Jurkat, Clone E6-1 (cell line): ENCODE measurements around the gene ADCY2.

ENCODE experiments used
- DNase-seq: peaks from one replicate; pipeline ENCODE4 v3.0.0-alpha.2; 2011; ENCODE audit warnings: low read depth, low spot score
- H3K4me3 ChIP-seq: 2 replicates; pipeline ENCODE4 v1.5.1; 2011; ENCODE audit warnings: mild to moderate bottlenecking, low read length, control low read depth, moderate library complexity

ADCY2 gene

DNA sequence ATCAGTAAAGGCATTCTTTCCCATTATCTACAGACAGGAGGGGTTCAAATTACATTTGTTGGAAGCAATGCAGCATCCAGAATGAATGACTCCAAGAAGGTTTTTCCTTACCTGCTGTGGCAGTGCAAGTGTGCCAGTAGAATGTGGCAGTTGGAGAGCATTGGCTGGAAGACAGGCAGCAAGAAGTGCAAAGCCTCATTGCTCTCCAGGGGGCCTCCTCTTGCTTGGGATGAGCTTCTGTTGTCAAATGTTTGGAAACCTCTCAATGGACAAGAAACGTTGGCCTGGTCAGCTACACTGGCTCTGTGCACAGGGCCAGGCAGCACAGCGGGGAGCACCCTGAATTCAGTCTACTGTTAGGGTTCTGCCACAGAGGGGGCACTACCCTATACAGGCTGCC is 226.6 kb downstream of the ADCY2 start:
- H3K4me3 ChIP-seq: no peak overlapping the region
- DNase-seq: no peak

DNA sequence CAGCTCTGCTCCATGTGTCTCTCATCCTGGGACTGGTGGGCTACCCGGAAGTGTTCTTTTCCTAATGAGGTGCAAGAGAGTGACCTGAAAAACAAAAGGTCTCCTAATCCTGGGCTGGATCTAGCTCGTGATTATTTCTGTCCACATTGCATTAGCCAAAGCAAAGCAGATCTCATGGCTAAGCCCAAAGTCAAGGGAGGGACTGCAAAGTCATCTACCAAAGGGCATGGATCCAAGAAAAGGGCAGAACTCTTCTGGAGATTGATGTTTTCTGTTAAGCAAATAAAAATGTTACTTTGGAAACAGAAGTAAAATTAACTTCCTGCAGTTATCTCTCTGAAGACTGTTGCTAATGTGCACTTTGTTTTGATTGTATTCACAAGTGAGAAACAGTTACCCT is 229.8 kb downstream of the ADCY2 start:
- no peak overlapping the region for H3K4me3 ChIP-seq
- no peak for DNase-seq

DNA sequence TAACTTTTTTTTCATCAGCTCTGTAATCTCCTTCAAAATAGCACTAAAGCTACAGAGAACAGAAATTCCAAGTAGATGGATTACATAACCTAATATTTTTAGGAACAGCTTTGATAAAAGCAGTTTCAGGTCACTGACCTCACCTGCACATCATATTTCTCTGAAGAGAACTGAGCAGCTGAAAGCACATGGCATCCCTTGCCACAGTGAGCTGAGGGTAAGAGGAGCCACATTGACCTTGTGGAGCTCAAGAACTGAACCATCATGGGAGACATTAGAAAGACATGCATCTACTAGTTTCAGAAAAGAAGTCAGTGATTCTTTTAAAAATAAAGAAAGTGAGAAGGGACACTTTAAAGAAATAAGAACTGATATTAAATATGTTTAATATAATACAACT is 232.3 kb downstream of the ADCY2 start:
- DNase-seq: no peak
- H3K4me3 ChIP-seq: no peak overlapping the region

DNA sequence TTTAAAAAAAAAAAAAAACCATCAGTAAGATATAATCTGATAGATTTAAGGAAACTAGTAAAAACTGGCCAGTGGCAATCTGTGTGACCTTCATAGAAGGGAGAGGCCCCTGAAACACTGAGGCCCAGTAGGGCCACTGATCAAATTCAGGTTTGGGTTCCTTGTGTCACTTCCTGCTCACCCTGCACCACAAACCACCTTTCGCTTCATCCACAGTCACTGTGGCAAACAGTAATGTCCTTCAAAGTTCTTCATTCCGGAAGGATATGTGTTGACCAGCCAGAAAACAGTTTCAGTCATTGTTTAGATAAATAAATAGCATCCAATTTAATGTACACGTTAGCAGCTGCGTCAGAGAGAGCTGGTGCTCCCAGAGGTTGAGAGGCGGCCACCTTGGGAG is 232.9 kb downstream of the ADCY2 start:
- H3K4me3 ChIP-seq: no peak overlapping the region
- no peak for DNase-seq

DNA sequence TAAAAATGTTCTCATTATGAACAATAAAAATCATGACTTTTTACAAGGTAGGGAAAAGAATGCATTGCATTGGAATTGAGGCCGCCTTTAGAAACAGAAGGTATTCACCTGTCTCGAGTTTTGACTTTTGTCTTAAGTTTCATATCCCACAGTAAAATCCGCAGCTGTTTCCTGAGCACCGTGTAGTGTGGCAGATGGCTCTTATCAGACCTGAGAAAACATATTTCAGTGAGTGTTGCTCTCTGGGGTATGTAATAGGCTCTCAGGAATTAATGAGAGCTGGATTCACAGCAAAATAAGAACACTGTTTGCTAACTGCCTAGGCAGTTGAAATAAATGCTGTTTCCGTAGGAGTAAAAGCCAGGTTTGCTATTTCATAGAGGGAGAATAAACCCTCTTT is 233.6 kb downstream of the ADCY2 start:
- DNase-seq: no peak
- H3K4me3 ChIP-seq: no peak overlapping the region

DNA sequence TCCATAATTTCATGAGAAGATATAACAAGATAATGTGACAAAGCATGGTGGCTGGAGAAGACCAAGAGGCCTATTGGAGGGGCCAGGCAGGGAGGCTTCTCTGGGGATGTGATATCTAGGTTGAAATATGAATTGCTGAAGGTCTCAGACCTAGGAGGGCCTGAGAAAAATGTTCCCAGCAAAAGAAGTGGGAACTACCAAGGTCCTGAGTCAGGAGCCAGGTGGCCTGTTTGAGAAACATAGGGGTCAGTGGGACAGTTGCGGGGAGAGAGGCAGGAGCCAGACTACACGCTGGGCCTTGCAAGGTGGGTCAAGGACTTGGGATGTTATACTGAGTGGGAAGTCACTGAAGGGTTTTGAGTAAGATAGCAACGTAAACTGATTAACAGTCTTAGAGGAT is 238.9 kb downstream of the ADCY2 start:
- H3K4me3 ChIP-seq: no peak overlapping the region
- no peak for DNase-seq

DNA sequence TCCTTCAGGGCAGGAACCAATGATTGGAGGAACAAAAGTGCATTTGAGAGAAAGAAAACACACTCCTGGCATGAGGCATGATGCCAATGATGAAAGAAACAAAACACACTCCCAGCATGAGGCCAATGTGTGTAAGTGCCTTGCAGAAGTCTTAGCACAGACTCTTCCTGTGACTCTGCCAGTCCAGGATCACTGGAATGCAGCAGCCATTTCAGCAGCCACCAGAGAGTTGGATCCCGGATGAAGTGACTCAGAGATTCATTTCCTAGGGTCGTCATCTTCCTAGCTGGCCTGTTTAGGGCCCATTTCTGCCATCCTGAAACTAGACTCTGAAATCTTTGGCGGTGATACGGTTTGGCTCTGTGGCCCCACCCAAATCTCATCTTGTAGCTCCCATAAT is 242.5 kb downstream of the ADCY2 start:
- no peak overlapping the region for H3K4me3 ChIP-seq
- DNase-seq: no peak

DNA sequence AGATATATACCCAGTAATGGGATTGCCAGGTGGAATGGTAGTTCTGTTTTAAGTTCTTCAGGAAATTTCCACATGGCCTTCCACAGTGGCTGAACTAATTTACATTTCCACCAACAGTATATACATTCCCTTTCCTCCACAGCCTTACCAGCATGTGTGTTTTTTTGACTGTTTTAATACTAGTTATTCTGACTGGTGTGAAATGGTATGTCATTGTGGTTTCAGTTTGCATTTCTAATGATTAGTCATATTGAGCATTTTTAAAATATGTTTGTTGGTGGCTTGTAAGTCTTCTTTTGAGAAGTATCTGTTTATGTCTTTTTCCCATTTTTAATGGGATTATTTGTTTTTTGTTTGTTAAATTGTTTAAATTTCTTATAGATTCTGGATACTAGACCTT is 246.1 kb downstream of the ADCY2 start:
- DNase-seq: no peak
- H3K4me3 ChIP-seq: no peak overlapping the region

DNA sequence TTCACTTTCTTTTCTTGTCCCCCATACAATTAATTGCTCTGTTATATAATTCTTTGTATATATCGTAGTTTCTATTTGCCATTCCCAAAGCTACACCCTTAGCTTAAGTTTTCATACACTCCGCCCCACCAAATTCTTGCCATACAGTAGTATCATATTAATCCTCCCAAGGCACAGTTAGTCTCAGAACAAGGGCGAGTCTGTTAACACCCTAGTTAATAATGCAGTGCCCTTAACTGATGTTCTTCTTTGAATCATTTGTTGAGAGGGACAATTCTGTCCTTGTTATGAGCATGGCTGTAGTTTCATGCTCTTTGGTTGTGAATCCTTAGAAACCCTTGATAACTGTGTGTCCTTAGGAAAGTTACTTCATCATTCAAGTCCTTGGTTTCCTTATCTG is 248.8 kb downstream of the ADCY2 start:
- DNase-seq: no peak
- H3K4me3 ChIP-seq: no peak overlapping the region

DNA sequence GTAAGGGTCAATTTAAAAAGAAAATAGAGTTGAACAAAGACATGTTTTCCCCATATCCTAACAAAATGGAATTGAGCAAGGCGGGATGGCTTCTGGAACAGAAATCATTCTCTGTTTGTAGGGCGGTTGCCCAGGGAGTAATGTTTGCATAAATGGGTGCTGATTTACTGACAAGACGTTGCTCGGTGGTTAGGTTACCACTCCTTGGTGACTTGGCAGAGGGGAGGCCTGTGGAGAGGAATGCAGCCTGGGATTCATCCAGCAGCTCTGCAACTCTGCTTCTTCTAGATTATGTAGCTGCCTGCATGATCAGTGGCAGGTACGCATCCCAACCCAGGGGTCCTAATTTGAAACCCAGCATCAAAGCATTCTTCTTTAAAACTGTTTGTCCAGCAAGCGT is 254.8 kb downstream of the ADCY2 start:
- DNase-seq: no peak
- no peak overlapping the region for H3K4me3 ChIP-seq

DNA sequence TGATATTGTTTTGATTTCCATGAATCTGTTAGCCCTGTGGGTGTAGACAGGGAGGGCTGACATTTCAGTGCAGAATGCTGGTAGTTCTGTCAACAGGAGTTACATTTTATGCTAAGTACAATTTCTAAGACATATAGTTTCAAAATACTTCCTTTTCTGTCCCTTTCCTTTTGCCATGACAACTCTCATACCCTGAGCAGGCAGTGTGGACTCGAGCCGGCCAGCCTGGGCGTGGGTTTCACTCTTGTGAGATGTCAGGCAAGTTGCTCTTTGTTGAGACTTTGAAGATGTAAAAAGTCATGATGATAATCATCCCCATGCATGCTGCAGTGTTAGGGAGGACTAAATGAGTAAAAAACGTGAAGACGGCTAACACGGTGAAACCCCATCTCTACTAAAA is 257.1 kb downstream of the ADCY2 start:
- DNase-seq: no peak
- no peak overlapping the region for H3K4me3 ChIP-seq

DNA sequence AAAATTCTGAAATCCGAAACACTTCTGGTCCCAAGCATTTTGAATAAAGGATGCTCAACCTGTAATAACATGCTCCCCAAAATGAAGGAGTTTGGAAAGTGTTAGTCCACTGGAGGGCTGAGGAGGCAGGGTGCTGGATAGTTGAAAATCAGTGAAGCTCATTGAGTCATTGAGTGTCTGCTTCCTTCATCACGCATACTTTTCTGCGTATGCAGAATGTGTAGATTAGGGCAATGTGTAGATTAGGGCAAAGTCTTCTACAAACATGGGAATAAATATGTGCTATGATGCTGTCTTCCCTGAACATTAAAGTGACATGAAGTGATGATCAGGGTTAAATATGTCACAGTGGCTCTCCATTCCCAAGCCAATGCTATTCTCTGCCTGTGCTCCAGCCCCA is 261.2 kb downstream of the ADCY2 start:
- H3K4me3 ChIP-seq: no peak overlapping the region
- no peak for DNase-seq

DNA sequence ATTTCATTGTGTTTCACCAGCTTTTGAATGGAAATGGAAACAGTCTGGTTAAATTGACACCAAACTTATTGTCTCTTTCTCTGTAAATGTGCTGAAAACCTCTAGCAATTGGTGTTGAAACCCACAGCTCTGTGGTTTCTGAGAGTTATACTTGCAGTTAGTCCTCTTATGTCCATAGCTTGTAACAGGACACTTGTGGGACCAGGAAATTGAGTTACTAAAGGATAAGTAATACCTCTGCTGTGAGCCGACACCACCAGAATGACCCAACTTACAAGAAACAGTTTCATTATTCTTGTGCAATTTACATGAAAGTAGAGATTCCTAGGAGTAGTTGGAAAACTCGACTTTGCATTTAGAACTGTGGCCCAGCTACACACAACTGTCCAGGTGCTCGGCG is 263.5 kb downstream of the ADCY2 start:
- no peak overlapping the region for H3K4me3 ChIP-seq
- DNase-seq: no peak

DNA sequence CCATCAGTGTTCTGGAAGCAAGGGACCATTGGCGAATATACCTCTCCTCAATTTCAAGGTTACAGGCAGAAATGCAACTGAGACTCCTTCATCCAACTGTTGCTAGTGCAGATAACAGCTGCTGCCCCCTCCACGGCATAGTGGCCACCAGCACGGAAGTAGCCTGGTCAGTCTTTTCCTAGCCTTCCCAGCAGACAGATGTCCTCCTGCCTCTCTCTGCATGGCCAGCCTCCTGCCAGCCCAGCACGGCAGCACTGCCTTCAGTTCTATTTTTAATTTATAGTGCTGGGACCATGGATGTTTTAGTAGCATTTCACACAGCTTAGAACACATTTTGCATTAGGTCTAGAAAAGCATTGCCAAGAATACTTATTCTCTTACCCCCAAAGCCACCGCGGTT is 266.4 kb downstream of the ADCY2 start:
- H3K4me3 ChIP-seq: no peak overlapping the region

DNA sequence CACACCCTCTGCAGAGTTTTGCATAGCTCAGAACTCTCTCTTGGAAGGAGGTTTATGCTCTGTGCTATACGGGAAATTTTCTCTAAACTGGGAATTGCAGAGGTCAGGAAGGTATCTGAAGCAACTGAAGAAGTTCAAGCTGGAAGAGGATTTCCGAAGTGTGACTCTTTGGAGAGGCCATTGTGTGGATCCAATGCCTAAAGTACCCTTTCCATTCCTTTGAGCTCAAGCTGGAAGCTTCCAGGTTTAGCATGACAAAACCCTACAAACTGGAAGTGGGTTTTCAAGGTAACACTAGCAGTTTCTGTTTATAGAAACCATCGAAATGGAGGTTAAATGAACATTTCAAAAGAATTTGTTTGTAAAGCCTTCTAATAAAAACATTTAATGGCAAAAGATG is 267.9 kb downstream of the ADCY2 start:
- no peak for DNase-seq
- no peak overlapping the region for H3K4me3 ChIP-seq

More for the DNA sequence above, 266.4 kb downstream of the ADCY2 start:
- no peak for DNase-seq

DNA sequence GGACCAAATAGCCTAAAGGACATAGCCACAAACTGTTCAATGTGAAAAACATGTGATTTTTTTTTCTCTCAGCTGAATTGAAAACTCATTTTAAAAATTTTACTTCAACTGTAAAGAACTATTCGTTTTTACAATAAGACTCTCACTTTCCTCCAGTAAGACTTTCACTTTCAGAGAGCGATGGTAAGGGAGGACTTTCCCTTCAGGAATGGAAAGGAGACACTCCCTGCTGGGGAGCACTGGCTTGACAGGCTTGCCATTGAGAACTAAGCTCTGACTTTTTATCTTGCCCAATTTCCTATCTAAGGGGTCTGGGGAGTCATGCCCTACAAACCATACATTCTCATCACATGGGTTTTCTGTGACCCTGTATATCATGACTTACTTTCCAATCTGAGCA is 268.3 kb downstream of the ADCY2 start:
- DNase-seq: no peak
- H3K4me3 ChIP-seq: no peak overlapping the region

DNA sequence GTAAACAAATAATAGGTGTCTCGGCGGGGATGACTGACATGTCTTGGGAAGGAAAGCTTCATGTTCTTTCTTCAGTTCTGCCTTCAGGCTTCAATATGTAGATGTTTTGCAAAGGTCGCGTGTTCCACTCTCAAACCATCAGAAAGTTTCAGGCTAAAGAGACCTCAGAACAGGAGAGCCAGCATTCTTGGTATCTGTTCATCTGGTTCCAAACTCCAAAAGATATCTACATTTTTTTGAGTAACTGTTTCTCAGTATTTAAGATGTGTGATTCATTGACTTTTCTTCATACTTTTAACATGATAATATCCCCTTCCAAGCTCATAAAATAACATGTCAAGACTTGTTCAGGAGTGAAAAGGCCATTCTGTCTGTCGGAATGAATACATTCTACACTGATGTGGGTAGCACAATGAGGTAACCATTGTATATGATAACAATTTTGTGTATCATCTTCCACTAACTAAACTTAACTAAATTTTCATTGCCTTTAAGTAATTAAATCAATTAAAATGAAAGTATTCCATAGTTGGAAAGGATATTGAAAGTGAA is 271.4 kb downstream of the ADCY2 start:
- DNase-seq: no peak

DNA sequence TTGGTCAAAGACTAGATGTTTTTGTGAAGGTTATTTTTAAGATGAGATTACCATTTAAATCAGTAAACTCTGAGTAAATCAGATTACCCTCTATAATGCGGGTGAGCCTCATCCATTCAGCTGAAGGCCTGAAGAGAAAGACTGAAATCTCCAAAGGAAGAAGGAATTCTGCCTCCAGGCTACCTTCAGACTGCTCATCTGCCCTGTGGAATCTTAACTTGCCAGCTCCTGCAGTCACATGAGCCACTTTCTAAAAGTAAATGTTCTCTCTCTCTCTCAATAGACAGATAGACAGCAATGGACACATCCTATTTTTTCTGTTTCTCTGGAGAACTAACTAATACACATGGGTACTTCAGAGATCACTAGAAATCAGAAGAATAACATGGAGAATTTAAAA is 272.2 kb downstream of the ADCY2 start:
- no peak overlapping the region for H3K4me3 ChIP-seq
- DNase-seq: no peak

More for the DNA sequence above, 271.4 kb downstream of the ADCY2 start:
- no peak overlapping the region for H3K4me3 ChIP-seq

DNA sequence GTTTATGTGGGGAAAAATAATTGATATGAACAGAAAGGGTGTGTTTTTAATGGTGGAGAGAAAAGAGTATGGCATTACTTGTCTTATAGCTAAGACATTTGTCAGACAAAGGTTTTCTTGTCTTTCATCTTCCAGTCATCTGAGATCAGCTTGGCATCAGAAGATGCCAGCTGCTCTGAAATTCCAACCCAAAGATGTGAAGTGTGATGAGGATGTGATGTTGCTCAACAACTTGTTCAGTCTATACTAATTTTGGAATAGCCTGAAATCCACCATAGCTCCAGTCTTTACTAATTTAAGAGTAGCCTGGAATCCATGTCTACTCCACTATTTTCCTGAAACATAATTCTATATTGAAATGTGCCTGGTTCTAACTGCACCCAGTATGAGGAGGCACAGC is 272.7 kb downstream of the ADCY2 start:
- no peak for DNase-seq
- H3K4me3 ChIP-seq: no peak overlapping the region

DNA sequence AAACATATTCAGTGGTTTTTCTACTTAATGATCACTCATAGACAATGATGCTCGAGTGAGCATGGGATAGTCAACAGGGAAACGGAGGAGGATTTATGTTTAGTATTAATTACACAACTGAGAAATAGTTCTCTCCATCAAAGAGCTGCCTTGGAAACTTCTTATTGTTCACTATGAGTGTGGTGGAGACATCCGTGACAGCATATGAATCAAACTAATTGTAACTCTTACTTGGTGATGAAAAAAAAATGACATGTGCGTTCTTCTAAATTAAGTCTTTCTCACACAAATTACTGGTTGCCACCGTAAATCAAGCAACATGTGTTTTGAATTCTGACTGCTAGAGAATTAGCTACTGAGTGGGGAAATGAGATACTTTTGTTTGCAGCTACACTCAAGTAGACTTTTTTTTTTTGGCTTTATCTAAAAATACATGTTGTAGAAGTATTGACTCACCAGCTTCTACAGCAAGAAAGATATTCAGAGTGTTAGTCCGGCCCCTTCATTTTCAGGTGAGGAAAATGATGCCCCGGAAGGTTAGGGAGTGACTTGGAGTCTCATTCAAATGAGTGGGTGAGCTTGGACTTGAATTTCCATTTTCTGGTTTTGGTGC is 275.5 kb downstream of the ADCY2 start:
- H3K4me3 ChIP-seq: no peak overlapping the region

DNA sequence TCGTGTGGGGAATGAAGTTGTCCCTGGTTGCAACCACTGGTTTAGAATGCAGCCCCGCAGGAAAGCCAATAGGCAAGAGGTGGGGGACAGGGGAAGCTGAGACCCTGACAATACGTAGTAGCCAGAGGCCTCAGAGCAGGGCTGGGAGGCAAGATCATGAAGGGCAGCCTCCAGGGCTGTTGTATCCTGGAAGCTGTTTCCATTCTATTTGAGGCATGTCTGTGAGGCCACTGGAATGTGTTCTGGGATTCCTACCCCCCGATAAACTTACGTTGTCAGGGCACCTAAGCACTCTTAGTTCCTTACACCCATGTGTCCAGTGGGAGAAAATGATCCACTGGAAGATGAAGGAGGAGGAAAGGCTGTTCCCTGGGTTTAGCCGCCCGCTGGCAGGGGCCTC is 277.7 kb downstream of the ADCY2 start:
- H3K4me3 ChIP-seq: no peak overlapping the region
- DNase-seq: no peak

More for the DNA sequence above, 275.5 kb downstream of the ADCY2 start:
- no peak for DNase-seq

DNA sequence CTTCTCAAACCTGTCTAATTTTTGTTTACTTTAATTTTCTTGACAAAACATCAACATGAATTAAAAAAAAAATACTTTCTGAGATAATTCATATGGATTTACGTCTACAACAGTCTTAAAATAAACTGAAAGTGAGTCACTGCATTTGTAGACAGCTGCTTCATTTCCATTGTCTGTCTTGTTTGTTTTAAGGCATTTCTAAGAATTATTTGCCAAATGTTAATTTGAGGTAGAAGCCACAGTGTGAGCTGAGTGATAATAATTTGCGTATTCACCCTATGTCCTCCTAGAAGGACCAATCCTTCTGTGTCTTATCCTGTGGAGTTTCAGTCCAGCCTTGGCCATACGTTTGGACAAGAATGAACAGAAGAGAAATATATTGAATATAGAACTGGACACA is 280.5 kb downstream of the ADCY2 start:
- no peak overlapping the region for H3K4me3 ChIP-seq
- no peak for DNase-seq
